SK-N-SH treated with all-trans-retinoic acid at 6 μM for 48 hours (cell line): Measurements from ENCODE around the gene NDOR1.

Experiments used
- ATAC-seq: fragments of 200-7000 bp; cut with Tn5 transposase; 3 replicates; pipeline ENCODE4 v1.9.1; 2020; ENCODE audit warnings: mild to moderate bottlenecking, moderate library complexity
- BACH2 ChIP-seq: fragments of 250-450 bp; sonication (Bioruptor Pico); IDR thresholded peaks from 2 replicates; pipeline ENCODE4 v1.9.0; 2021; ENCODE audit warnings: mild to moderate bottlenecking, borderline replicate concordance
- CREB5 ChIP-seq: fragments of 250-450 bp; sonication (Bioruptor Pico); IDR thresholded peaks from 2 replicates; pipeline ENCODE4 v1.5.1; 2020; ENCODE audit warnings: low read depth, mild to moderate bottlenecking, moderate library complexity
- CSDC2 ChIP-seq: fragments of 250-450 bp; sonication (Bioruptor Pico); IDR thresholded peaks from 2 replicates; pipeline ENCODE4 v1.5.0; 2020; ENCODE audit warnings: mild to moderate bottlenecking, moderate library complexity
- CSRNP3 ChIP-seq: fragments of 250-450 bp; sonication (Bioruptor Pico); IDR thresholded peaks from 2 replicates; pipeline ENCODE4 v1.5.1; 2021; ENCODE audit warnings: mild to moderate bottlenecking, moderate library complexity
- GLIS3 ChIP-seq: fragments of 250-450 bp; sonication (Bioruptor Pico); IDR thresholded peaks from 2 replicates; pipeline ENCODE4 v1.5.0; 2020; ENCODE audit warnings: mild to moderate bottlenecking, moderate library complexity
- ISL1 ChIP-seq: fragments of 250-450 bp; sonication (Bioruptor Pico); IDR thresholded peaks from 2 replicates; pipeline ENCODE4 v2.1.2; 2022; ENCODE audit warnings: mild to moderate bottlenecking, moderate library complexity
- OSR1 ChIP-seq: fragments of 250-450 bp; sonication (Bioruptor Pico); IDR thresholded peaks from 2 replicates; pipeline ENCODE4 v1.8.0; 2022; ENCODE audit warnings: moderate library complexity, mild to moderate bottlenecking, inconsistent platforms
- PATZ1 ChIP-seq: fragments of 250-450 bp; sonication (Bioruptor Pico); IDR thresholded peaks from 2 replicates; pipeline ENCODE4 v1.8.0; 2020; ENCODE audit warnings: mild to moderate bottlenecking, moderate library complexity, borderline replicate concordance
- POU6F1 ChIP-seq: fragments of 250-450 bp; sonication (Bioruptor Pico); IDR thresholded peaks from 2 replicates; pipeline ENCODE4 v1.8.0; 2021; ENCODE audit warnings: low read depth, mild to moderate bottlenecking, moderate library complexity, borderline replicate concordance
- PPARA ChIP-seq: fragments of 250-450 bp; sonication (Bioruptor Pico); IDR thresholded peaks from 2 replicates; pipeline ENCODE4 v1.5.0; 2020; ENCODE audit warnings: mild to moderate bottlenecking, borderline replicate concordance
- RARB ChIP-seq: fragments of 250-450 bp; sonication (Bioruptor Pico); IDR thresholded peaks from 2 replicates; pipeline ENCODE4 v1.8.0; 2021; ENCODE audit warnings: mild to moderate bottlenecking, moderate library complexity
- SNAI2 ChIP-seq: fragments of 250-450 bp; sonication (Bioruptor Pico); IDR thresholded peaks from 2 replicates; pipeline ENCODE4 v1.5.0; 2020; ENCODE audit warnings: mild to moderate bottlenecking, moderate library complexity
- TCF4 ChIP-seq: fragments of 250-450 bp; sonication (Bioruptor Pico); IDR thresholded peaks from 2 replicates; pipeline ENCODE4 v1.8.0; 2021; ENCODE audit warnings: mild to moderate bottlenecking, moderate library complexity, borderline replicate concordance
- TOX ChIP-seq: fragments of 250-450 bp; sonication (Bioruptor Pico); IDR thresholded peaks from 2 replicates; pipeline ENCODE4 v1.8.0; 2021; ENCODE audit warnings: mild to moderate bottlenecking, moderate library complexity, borderline replicate concordance
- TSHZ2 ChIP-seq: fragments of 250-450 bp; sonication (Bioruptor Pico); IDR thresholded peaks from 2 replicates; pipeline ENCODE4 v1.5.0; 2020; ENCODE audit warnings: mild to moderate bottlenecking, moderate library complexity
- ZC3H10 ChIP-seq: fragments of 250-450 bp; sonication (Bioruptor Pico); IDR thresholded peaks from 2 replicates; pipeline ENCODE4 v1.5.1; 2021; ENCODE audit warnings: mild to moderate bottlenecking, moderate library complexity
- ZFP3 ChIP-seq: fragments of 250-450 bp; sonication (Bioruptor Pico); IDR thresholded peaks from 2 replicates; pipeline ENCODE4 v1.5.0; 2020; ENCODE audit warnings: mild to moderate bottlenecking, moderate library complexity
- ZFP30 ChIP-seq: fragments of 450-650 bp; formaldehyde crosslinking; IDR thresholded peaks from 2 replicates; pipeline ENCODE4 v1.5.0; 2022; ENCODE audit warnings: mild to moderate bottlenecking, moderate library complexity
- ZNF70 ChIP-seq: fragments of 450-650 bp; formaldehyde crosslinking; IDR thresholded peaks from 2 replicates; pipeline ENCODE4 v1.5.0; 2020; ENCODE audit warnings: mild to moderate bottlenecking, moderate library complexity
- ZNF8 ChIP-seq: fragments of 450-650 bp; formaldehyde crosslinking; IDR thresholded peaks from 2 replicates; pipeline ENCODE4 v1.5.0; 2020; ENCODE audit warnings: mild to moderate bottlenecking, moderate library complexity

The NDOR1 gene

GRCh38 chr9:137217276-137218211, 12.0 kb downstream of the NDOR1 start:
- TF ChIP-seq OSR1 (CRISPR knock-in tag) (no peak), GLIS3 (no peak), PPARA (CRISPR knock-in tag) (no peak), ZC3H10 (CRISPR knock-in tag) (no peak), CSDC2 (CRISPR knock-in tag) (no peak), TOX (CRISPR knock-in tag) (no peak), RARB (CRISPR knock-in tag) (no peak), ZNF70 (no peak), TCF4 (no peak), PATZ1 (CRISPR knock-in tag) (no peak), POU6F1 (no peak), BACH2 (CRISPR knock-in tag) (no peak), SNAI2 (CRISPR knock-in tag) (no peak), ISL1 (CRISPR knock-in tag) (no peak), ZNF8 (CRISPR knock-in tag) (no peak), TSHZ2 (no peak), ZFP3 (CRISPR knock-in tag) (no peak), CREB5 (CRISPR knock-in tag) (no peak), CSRNP3 (CRISPR knock-in tag) (no peak)
- TF ChIP-seq, all 23 proteins: peak for 0
- ATAC-seq = no peak

GRCh38 chr9:137218212-137218753, 12.8 kb downstream of the NDOR1 start:
- no peak for ATAC-seq
- no peak for TF ChIP-seq POU6F1
- no peak for TF ChIP-seq GLIS3
- TF ChIP-seq CSRNP3 (CRISPR knock-in tag) = no peak
- TF ChIP-seq ZNF70 = no peak
- no peak for TF ChIP-seq BACH2 (CRISPR knock-in tag)
- no peak for TF ChIP-seq SNAI2 (CRISPR knock-in tag)
- TF ChIP-seq TOX (CRISPR knock-in tag) = no peak
- TF ChIP-seq RARB (CRISPR knock-in tag) = no peak
- TF ChIP-seq ISL1 (CRISPR knock-in tag) = no peak
- TF ChIP-seq CREB5 (CRISPR knock-in tag) = no peak
- TF ChIP-seq ZFP30 (CRISPR knock-in tag) = no peak
- TF ChIP-seq PATZ1 (CRISPR knock-in tag) = no peak
